HG02759 (cell line): ENCODE results near the gene PITPNM1.
"Not testable (repeated sequence)": the region's sequence is repeated elsewhere in the genome, so short reads cannot be mapped to it uniquely, and the experiment has no call there.

Experiments
- ATAC-seq: cut with Tn5 transposase; IDR thresholded peaks from one replicate; pipeline ENCODE4 v1.9.1; 2021; ENCODE audit warnings: mild to moderate bottlenecking, moderate library complexity; ENCODE audit not compliant: unreplicated experiment

The PITPNM1 gene

DNA sequence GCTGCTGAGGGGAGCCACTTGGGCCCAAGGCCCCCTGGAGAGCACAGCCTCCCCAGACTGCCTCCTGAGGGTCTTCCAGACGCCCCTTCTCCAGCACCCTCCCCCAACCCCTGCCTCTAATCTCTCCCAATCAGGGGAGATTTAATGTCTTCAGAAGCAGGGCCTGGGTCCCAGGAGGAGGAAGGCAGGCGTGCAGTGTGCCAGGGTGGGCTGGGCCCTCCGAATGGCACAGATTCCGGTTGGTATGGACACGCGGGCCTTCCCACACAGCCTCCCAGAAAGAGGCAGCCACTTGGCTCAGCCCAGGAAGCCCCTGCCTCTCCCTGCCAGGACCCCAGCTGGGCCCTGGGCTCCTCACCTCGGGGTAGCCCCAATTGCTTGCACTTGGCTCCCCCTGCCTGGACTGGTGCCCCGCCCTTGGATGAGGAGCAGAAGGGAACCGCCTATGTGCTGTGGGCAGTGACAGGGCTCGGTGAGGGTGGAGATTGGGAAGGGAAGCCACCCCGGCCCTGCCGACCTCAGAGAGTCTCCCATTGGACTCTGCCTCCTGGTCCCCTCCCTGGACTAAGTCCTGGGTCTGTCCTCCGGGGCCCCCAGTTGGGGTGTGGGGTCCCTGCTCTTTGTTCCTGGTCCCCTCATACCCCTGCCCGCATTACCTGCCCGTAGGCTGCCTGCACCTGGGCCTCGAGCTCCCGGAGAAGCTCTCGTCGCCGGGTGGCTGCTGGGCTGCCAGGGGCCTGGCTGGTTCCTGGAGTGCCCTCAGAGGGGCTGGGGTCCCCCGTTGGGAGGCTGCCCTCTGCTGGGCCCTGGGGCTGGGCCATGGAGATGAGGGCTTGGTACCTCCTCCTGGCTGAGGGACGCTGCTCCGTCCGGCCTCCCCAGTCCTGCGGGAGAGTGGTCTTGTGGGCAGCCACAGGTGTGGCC, 18.7 kb upstream of the PITPNM1 start:
- ATAC-seq = no peak

GRCh38 chr11:67522844-67523555, 17.8 kb upstream of the PITPNM1 start, which contains the start of gene CABP2:
CABP2 (minus strand) TSS chr11:67523446; CDS start chr11:67523326, 120 bp downstream.
- ATAC-seq = no peak

DNA sequence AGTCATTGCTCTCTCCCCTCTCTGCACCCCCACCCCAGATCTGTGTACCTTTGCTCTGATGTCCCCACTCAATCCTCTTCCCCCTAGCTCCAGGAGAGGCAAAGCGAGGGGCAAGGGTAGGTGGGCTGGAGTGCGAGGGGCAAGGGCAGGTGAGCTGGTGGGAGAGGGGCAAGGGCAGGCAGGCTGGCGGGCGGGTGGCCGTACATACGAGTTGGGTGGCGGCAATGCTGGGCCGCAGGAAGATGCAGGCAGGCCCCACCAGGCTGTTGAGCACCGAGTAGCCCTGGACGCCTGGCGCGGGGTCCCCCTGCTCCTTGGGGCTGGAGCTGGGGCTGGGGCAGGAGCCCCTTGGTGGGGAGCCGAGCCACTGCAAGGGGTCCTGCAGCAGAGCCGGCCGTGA, 17.2 kb upstream of the PITPNM1 start:
- ATAC-seq = no peak

- no peak for ATAC-seq
Measured at GRCh38 chr11:67521924-67522323, 16.8 kb upstream of the PITPNM1 start.

- ATAC-seq = no peak
Measured at GRCh38 chr11:67520856-67521824, 16.0 kb upstream of the PITPNM1 start.

GRCh38 chr11:67519726-67520125, 14.6 kb upstream of the PITPNM1 start:
- ATAC-seq = no peak

- no peak for ATAC-seq
Measured at GRCh38 chr11:67517784-67518552, 12.8 kb upstream of the PITPNM1 start.

DNA sequence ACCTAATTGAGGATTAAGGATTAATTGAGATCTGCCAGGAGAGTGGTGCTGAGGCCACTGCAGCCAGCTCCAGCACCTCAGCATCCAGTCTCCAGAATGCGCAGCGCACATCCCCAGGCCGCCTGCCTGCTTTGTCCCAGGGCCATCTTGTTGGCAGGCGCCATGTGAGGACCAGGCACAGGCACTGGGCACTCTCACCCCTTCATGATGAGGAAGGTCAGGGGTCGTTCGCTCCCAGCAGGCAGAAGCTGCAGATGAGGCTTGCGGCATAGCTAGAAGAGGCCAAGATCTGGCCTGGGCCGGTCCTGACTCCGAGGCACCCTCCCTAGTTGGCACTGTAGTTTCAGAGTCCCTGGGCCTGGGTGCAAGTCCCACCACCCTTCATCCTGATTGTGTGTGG, 11.6 kb upstream of the PITPNM1 start:
- no peak for ATAC-seq

DNA sequence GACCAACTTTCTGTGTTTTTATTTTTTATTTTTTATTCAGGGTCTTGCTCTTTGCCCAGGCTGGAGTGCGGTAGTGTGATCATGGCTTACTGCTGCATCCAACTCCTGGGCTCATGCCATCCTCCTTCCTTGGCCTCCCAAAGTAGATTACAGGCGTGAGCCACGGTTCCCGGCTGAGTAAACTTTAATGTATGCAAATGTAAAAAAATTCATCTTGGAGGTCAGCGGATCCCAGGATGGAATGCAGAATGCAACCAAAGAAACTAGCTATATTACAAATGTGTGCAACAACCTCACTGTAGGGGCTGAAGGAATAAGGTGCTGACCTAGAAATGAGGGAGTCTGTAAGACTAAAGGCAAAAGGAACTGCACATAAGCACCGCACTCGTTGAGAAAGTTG, 9.0 kb upstream of the PITPNM1 start:
- no peak for ATAC-seq

- ATAC-seq = not testable (repeated sequence)
Measured at GRCh38 chr11:67511558-67511957, 6.4 kb upstream of the PITPNM1 start.

DNA sequence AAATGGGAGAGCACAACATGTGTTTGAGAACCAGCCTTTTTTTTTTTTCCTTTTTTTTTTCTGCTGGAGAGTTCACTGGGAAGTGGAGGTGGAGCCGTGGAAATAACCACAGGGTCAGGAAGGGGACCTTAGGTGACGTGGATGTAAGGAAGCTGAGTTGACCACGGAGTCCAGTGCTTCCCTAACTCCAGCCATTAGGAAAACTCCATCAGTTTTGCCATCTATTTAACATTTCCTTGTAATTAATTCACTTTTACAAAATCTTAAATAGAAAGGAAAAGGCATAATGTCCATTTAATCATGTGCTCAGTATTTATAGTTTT, 4.8 kb upstream of the PITPNM1 start:
- ATAC-seq = no peak

DNA sequence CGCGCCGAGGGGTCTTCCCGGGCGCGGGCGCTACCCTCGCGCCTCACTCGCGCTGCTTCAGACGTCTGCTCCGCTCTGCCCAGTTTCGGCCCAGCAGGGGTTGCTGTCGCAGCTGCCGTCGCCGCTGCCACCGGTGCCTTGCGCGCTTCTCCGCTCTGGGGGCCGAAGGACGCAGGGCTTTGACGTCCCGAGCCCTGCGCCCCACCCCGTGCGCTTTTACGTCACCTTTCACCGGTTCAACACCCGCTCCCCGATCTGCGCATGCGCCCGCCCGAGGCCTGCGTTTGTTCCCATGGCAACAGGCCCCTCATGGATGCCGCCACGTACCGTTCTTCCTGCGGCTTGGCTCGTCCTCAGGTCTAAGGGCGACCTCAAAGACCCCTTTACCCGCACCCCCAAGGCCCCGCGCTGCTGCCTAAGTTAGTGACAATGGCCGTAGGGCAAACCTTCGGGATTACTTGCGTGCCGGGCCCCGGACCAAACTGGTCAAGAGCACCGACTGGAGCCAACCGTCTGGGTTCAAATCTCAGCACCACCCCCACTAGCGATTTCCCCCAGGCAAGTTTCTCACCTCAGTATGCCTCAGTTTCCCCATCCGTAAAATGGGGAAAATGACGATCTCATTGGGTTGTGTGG, 3.4 kb upstream of the PITPNM1 start:
- peak; percentile 39 for ATAC-seq

DNA sequence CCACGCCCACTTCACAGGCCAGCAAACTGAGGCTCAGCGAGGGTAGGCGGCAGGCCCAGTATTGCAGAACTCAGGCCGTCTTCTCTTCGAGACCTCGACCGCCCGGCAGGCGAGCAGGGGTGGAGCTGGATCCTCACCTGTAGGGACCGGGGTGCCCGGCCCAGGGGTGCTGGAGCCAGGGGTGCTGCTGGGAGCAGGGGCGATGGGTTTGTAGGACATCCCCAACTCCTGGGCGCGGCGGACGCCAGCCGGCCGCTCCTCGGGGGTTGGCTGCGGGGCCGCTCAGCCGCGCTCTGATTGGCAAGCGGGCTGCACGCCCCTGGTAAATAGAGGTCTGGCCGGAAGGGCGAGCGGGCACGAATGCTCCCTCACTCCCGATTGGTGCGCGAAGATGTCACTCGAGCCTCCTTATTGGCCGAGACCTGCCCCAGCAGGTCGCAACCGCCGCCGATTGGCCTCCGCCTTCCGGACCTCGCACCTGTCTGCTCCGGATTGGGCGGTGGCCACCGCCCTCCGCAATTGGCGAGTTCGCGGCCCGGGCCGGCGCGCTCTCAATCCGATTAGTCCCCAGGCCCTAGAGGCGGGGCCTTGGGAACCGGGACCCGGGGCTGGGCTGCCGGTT, 2.8 kb upstream of the PITPNM1 start, which contains the start of gene CDK2AP2:
Gene CDK2AP2 (minus strand): TSS at position 299 of the 622 bp plus-strand sequence. CDS start 80 bp downstream, at position 219.
- ATAC-seq = peak; percentile 82

DNA sequence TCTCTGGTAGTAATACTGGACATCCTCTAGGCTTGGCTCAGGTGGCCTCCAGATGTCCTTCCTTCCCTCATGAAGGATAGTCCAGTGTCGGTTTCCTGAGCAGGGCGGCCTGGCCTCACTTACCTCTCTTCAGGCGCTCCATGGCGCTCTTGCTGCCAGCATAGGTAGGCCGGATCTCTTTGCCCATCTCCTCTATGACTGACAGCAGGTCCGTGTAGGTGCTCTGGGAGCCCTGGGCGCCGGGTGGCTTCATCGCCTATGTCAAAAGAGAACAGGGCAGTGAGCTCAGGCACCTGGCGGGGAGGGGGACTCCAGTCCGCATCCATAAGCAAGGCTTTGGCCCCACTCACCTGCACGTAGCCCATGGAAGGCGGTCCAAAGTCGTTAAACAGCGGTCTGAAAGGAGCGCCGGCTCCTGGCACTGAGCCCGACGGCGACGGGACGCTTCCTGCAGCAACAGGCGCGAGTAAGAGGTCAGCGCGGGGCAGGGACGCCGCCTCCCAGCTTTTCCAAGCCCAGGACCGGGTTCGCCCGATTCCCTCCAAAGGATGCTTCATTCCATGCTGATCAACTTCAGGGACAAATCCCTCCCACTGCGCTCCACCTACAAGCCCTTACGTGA, 2.2 kb upstream of the PITPNM1 start:
- no peak for ATAC-seq

- ATAC-seq = no peak
Measured at GRCh38 chr11:67506426-67507051, 1.4 kb upstream of the PITPNM1 start.

DNA sequence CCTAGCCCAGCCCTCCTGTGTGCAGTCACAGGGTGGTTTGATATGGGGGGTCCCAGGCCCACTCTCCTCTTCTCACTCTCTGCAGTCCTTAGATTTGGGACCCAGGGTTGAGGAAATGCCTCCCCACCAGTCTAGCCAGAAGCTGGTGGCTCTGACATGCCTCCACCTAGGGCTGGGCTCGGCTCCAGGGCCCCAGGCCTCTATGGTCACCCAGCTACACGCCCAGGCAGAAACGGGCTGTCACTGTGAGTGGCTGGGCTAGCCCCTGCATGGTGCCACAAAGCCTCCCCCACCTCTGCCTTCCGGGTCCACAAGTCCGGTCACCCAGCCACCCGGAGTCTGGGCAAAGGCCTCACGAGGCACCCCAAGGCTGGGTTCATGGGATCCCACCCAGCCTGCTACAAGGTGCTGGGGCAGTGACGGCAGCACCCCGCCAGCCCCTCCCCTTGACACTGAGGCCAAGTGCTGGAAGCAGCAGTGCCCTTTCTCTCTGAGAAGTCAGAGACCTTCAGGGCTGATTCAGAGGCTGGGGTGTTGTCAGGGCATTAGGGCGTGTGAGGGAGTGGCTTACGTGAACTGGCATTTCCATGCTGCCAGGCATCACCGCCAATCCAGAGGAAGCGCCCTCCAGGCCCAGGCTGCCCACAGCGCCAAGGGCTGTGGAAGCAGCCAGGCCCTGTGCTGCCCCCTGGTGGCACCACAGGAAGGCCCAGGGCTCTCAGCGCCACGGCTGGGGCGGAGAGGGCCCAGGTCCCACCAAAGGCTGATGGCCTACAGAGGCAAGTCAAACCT, 638 bp upstream of the PITPNM1 start:
- peak; percentile 27 for ATAC-seq
